ENCODE data around the gene UTP14C. TPM values are rescaled to one million over a fixed set of nuclear protein-coding genes. Genes with fewer than 3 reads are reported as not detected.

UTP14C gene
- total RNA-seq, 2 experiments from 2014 or later, result 1.3 to 1.9 TPM

- Histone ChIP-seq H3K27me3 (ENCODE audit: control insufficient read depth in 1 of 2, insufficient read depth in 2 of 2, low read length in 2 of 2) (peaks cover 2 to 25% of the 10 kb centered on the region in 2 experiments), H3K27ac (ENCODE audit: low read depth in 1 of 2, low read length in 2 of 2) (no peak overlapping the region), H3K9me3 (ENCODE audit: control insufficient read depth in 1 of 2, insufficient read depth in 1 of 2, low read length in 2 of 2) (no peaks in the 10 kb centered on the region), H3K4me1 (ENCODE audit: insufficient read depth, low read length) (peaks cover 3% of the 10 kb centered on the region), H3K36me3 (ENCODE audit: insufficient read depth, low read length) (no peaks in the 10 kb centered on the region), H3K4me3 (ENCODE audit: low read length) (no peak overlapping the region)
- no peak overlapping the region for H3K27ac Mint-ChIP-seq
- no peak for TF ChIP-seq CTCF (IDR thresholded peaks at IDR 0.05)
- POLR2A ChIA-PET, result no interaction called here
- no peak for ATAC-seq (ENCODE audit: poor library complexity)
- no peak for DNase-seq
- peaks cover 8% of the 10 kb centered on the region for H3K4me1 Mint-ChIP-seq (ENCODE audit: low read depth)
- H3K4me3 Mint-ChIP-seq, result no peak overlapping the region
- peaks cover 12% of the 10 kb centered on the region for H3K27me3 Mint-ChIP-seq
- H3K36me3 Mint-ChIP-seq (ENCODE audit: low read depth), result no peaks in the 10 kb centered on the region
- intact Hi-C loops (cut with DNase I, micrococcal nuclease), result loop anchor here in 1 of 2 experiments (5.0 to 10.0 kb wide), 2 partner anchors 446 to 649 kb away; partner anchors contain the start of genes SUGT1 and VPS36
- H3K9me3 Mint-ChIP-seq, result no peaks in the 10 kb centered on the region
- CTCF ChIA-PET, result no interaction called here
Observed at GRCh38 chr13:52005841-52006522, 18.5 kb upstream of the UTP14C start.

- H3K36me3 Mint-ChIP-seq (ENCODE audit: low read depth), result no peaks in the 10 kb centered on the region
- Histone ChIP-seq H3K4me1 (ENCODE audit: insufficient read depth, low read length) (peaks cover 9% of the 10 kb centered on the region), H3K27me3 (ENCODE audit: control insufficient read depth in 1 of 2, insufficient read depth in 2 of 2, low read length in 2 of 2) (peaks cover 2 to 28% of the 10 kb centered on the region in 2 experiments), H3K4me3 (ENCODE audit: low read length) (no peak overlapping the region), H3K27ac (ENCODE audit: low read depth in 1 of 2, low read length in 2 of 2) (no peak overlapping the region), H3K36me3 (ENCODE audit: insufficient read depth, low read length) (no peaks in the 10 kb centered on the region), H3K9me3 (ENCODE audit: control insufficient read depth in 1 of 2, insufficient read depth in 1 of 2, low read length in 2 of 2) (no peaks in the 10 kb centered on the region)
- DNase-seq (no peak), ATAC-seq (ENCODE audit: poor library complexity) (no peak)
- H3K27ac Mint-ChIP-seq, result no peak overlapping the region
- CTCF ChIA-PET, result no interaction called here
- H3K4me1 Mint-ChIP-seq (ENCODE audit: low read depth), result peaks cover 5% of the 10 kb centered on the region
- TF ChIP-seq CTCF (IDR thresholded peaks at IDR 0.05), result no peak
- H3K27me3 Mint-ChIP-seq, result peaks cover 12% of the 10 kb centered on the region
- intact Hi-C loops (cut with DNase I, micrococcal nuclease), result loop anchor here in 1 of 2 experiments (5.0 to 10.0 kb wide), 2 partner anchors 446 to 648 kb away; partner anchors contain the start of genes SUGT1 and VPS36
- POLR2A ChIA-PET, result no interaction called here
- no peaks in the 10 kb centered on the region for H3K9me3 Mint-ChIP-seq
- H3K4me3 Mint-ChIP-seq, result no peak overlapping the region
Observed at GRCh38 chr13:52006523-52007245, 17.8 kb upstream of the UTP14C start.

GRCh38 chr13:52009946-52010345 lies 14.5 kb upstream of the UTP14C start:
- no peak overlapping the region for H3K4me3 ChIP-seq (ENCODE audit: low read length)
- peaks cover 9% of the 10 kb centered on the region for H3K4me1 ChIP-seq (ENCODE audit: insufficient read depth, low read length)
- ChIA-PET CTCF (interaction anchor here (0.6 kb wide), 1 partner anchor 848 kb away, joined by 3 read pairs; no protein-coding TSS in a partner anchor), POLR2A (no interaction called here)
- Mint-ChIP-seq H3K36me3 (ENCODE audit: low read depth) (peaks cover 10% of the 10 kb centered on the region), H3K4me3 (peak overlapping the region; percentile 76), H3K9me3 (no peaks in the 10 kb centered on the region), H3K4me1 (ENCODE audit: low read depth) (peaks cover 20% of the 10 kb centered on the region), H3K27me3 (peaks cover 12% of the 10 kb centered on the region), H3K27ac (no peak overlapping the region)
- DNase-seq, result no peak
- H3K27ac ChIP-seq (ENCODE audit: low read depth in 1 of 2, low read length in 2 of 2), result no peak overlapping the region
- ATAC-seq (ENCODE audit: poor library complexity), result no peak
- intact Hi-C loops (cut with DNase I, micrococcal nuclease), result loop anchor here (2.0 to 10.0 kb wide), 10 partner anchors 58 to 645 kb away; partner anchors contain the start of genes WDFY2 (in 2 of the 2), CKAP2 (in 1 of the 2), DHRS12 (in 1 of the 2) and SUGT1 (in 1 of the 2)
- no peaks in the 10 kb centered on the region for H3K9me3 ChIP-seq (ENCODE audit: control insufficient read depth in 1 of 2, insufficient read depth in 1 of 2, low read length in 2 of 2)
- no peak for TF ChIP-seq CTCF (IDR thresholded peaks at IDR 0.05)
- no peaks in the 10 kb centered on the region for H3K36me3 ChIP-seq (ENCODE audit: insufficient read depth, low read length)
- H3K27me3 ChIP-seq (ENCODE audit: control insufficient read depth in 1 of 2, insufficient read depth in 2 of 2, low read length in 2 of 2), result peaks cover 2 to 28% of the 10 kb centered on the region in 2 experiments
